MM.1S (cell line): ENCODE measurements around the gene ATXN1.

Source experiments
- CTCF ChIP-seq: fragments of 300-600 bp; sonication (generic); IDR thresholded peaks from 2 replicates; pipeline ENCODE4 v1.5.1; 2016; ENCODE audit warnings: antibody characterized with exemption, low read length, mixed read lengths
- EZH2 ChIP-seq: fragments of 300-600 bp; sonication (generic); optimal IDR thresholded peaks from 2 replicates; pipeline ENCODE3; 2017; ENCODE audit warnings: low read depth, mild to moderate bottlenecking, antibody characterized with exemption, low read length, mixed read lengths
- EZH2phosphoT487 ChIP-seq: fragments of 300-600 bp; sonication (generic); IDR thresholded peaks from 2 replicates; pipeline ENCODE4 v1.6.1; 2018; ENCODE audit warnings: antibody characterized with exemption, low read length

- TF ChIP-seq EZH2phosphoT487 (no peak), CTCF (no peak), EZH2 (no peak)
Observed at GRCh38 chr6:16359563-16359962, 401.7 kb downstream of the ATXN1 start.
